Heart left ventricle (tissue), 16 donors: ENCODE results near the gene HLF. TPM values are rescaled to one million over a fixed set of nuclear protein-coding genes. Genes with fewer than 3 reads are reported as not detected.

ENCODE experiments used
- ATAC-seq, 4 donors: fragments of 200-7000 bp; cut with Tn5 transposase; one replicate each; pipeline ENCODE4 v1.9.1; 2020 to 2022; ENCODE audit warnings: moderate library complexity in 4 of 4, mild to moderate bottlenecking in 3 of 4, moderate number of reproducible peaks in 1 of 4
- DNase-seq, 5 donors: peaks; one replicate each; pipeline ENCODE4 v3.0.0-alpha.2; 2020
- H3K27ac ChIP-seq, 12 donors: fragments of 200-600 bp; sonication (generic) in 4 of 12; one replicate each; pipeline versions ENCODE4 v1.5.0 to v1.8.0; 2016 to 2022; ENCODE audit warnings: mild to moderate bottlenecking in 2 of 12
- H3K27me3 ChIP-seq, 9 donors: fragments of 200-600 bp; sonication (generic) in 2 of 9; one replicate each; pipeline versions ENCODE4 v1.5.1 to v1.8.0; 2016 to 2022; ENCODE audit warnings: mild to moderate bottlenecking in 3 of 9
- H3K36me3 ChIP-seq, 9 donors: fragments of 200-600 bp; sonication (generic) in 2 of 9; one replicate each; pipeline versions ENCODE4 v1.5.0 to v1.8.0; 2018 to 2022; ENCODE audit warnings: mild to moderate bottlenecking in 2 of 9
- H3K4me1 ChIP-seq, 12 donors: fragments of 200-600 bp; sonication (generic) in 4 of 12; one replicate each; pipeline versions ENCODE4 v1.5.0 to v1.8.0; 2016 to 2022; ENCODE audit warnings: mild to moderate bottlenecking in 3 of 12
- H3K4me3 ChIP-seq, 12 donors: fragments of 200-600 bp; sonication (generic) in 4 of 12; one replicate each; pipeline versions ENCODE4 v1.5.0 to v1.8.0; 2017 to 2022; ENCODE audit warnings: mild to moderate bottlenecking in 9 of 12, moderate library complexity in 4 of 12
- H3K9me3 ChIP-seq, 12 donors: fragments of 200-600 bp; sonication (generic) in 4 of 12; one replicate each; pipeline versions ENCODE4 v1.5.0 to v1.8.0; 2016 to 2022; ENCODE audit warnings: mild to moderate bottlenecking in 1 of 12
- CTCF ChIP-seq, 12 donors: fragments of 200-600 bp; sonication (generic) in 4 of 12; IDR thresholded peaks; one replicate each; pipeline versions ENCODE4 v1.5.0 to v1.8.0; 2018 to 2022; ENCODE audit warnings: antibody characterized with exemption in 12 of 12, mild to moderate bottlenecking in 5 of 12
- POLR2A ChIP-seq, 2 donors: fragments of 450-650 bp; IDR thresholded peaks; one replicate each; pipeline ENCODE4 v1.6.1; 2017; ENCODE audit warnings: antibody characterized with exemption in 2 of 2, mild to moderate bottlenecking in 2 of 2, moderate library complexity in 2 of 2
- WGBS, 4 donors: extraction: QIAGEN DNeasy Blood & Tissue Kit in 2 of 4; methylation state at CpG; one replicate each; pipeline versions ENCODE4 v1.1.5 to v1.1.7; 2013 to 2018; 5-methylcytosine and 5-hydroxymethylcytosine counted together
- intact Hi-C, 10 donors: fragments of 100-400 bp; cut with DNase I; formaldehyde crosslinking; loops; one replicate each; pipeline versions ENCODE4 v1.11.1 to v1.14.2; 2022
- polyA plus RNA-seq, 2 donors: library from polyadenylated mRNA; stranded (reverse); fragments of 200-250 nt; gene quantifications; one replicate each; pipeline ENCODE4 v1.2.3, GENCODE V29; 2013
- total RNA-seq, 9 donors: library from RNA; depleted of rRNA in 2 of 9; stranded (reverse); fragments of >200 nt in 2 of 9; fragmentation: NEBNext Ultra II Directional in 3 of 9; extraction: Animal tissue kit (Norgen Biotek cat#: 25700) in 3 of 9; gene quantifications; one replicate each; pipeline versions ENCODE4 v1.1.0 to v1.2.4, GENCODE V29; 2016 to 2023
- donor health status: ischemic (EF 13 %, LVEDD 7.1; RV severe dilation, severe dysfunction).
- donor health status: healthy with polysubstance abuse.
- donor health status: DM: no; HTN: yes; CAD: no.
- donor health status: DM: no; HTN: no; CAD: no.
- donor health status: ischemic (EF 25% LVEDD 6.9; RV normal size, moderate dysfunction).
- donor health status: ischemic (EF 25% LVEDD 5.7; RV mildly dilated, moderate dysfunction).
- donor health status: healthy.
- donor health status: DM: yes; HTN: yes; CAD: no.
- donor health status: ischemic (EF 35%, LVEDD 5.7; RV mildly dilated, moderate dysfunction).
- donor health status: nonischemic (EF 11% LVEDD 7.7; RV severe dilation, severe dysfunction).
- donor health status: DM: yes; HTN: yes; CAD: no.
- donor health status: PGD.
- donor health status: ischemic (EF 29% LVEDD 5.4; RV normal size, mild dysfunction).
- donor health status: nonischemic (EF 23%, LVEDD 6.1; RV moderate dilation, normal function).

The HLF gene
- total and polyA plus RNA-seq, 11 donors: 5.3 to 46.3 (median 23.8) TPM

- 73 to 79% (median 77%) methylated on average over 8 of the region's 8 CpGs for WGBS, 4 donors
- no peak for TF ChIP-seq CTCF (IDR thresholded peaks at IDR 0.05)
- no peak for TF ChIP-seq POLR2A (IDR thresholded peaks at IDR 0.05)
- H3K27ac ChIP-seq: no peak overlapping the region
- H3K4me3 ChIP-seq: no peak overlapping the region
- no peaks in the 10 kb centered on the region for H3K9me3 ChIP-seq
- ATAC-seq: no peak
- no peaks in the 10 kb centered on the region for H3K27me3 ChIP-seq
- peaks cover 0 to 55% (median 12%) of the 10 kb centered on the region in 9 donors for H3K36me3 ChIP-seq
- H3K4me1 ChIP-seq: peaks cover 0 to 3% (median 0%) of the 10 kb centered on the region in 12 donors
- DNase-seq: no peak
- intact Hi-C loops: loop anchor here in 1 of 10 donors (10.0 kb wide), 1 partner anchor 169 kb away; no protein-coding TSS in a partner anchor
Measured at GRCh38 chr17:55314061-55314783, 49.5 kb downstream of the HLF start.

- no peak overlapping the region for H3K27ac ChIP-seq
- no peak overlapping the region for H3K4me3 ChIP-seq
- 89 to 95% (median 92%) methylated on average over 8 of the region's 8 CpGs for WGBS, 4 donors
- H3K36me3 ChIP-seq: peaks cover 0 to 58% (median 13%) of the 10 kb centered on the region in 9 donors
- no peak for TF ChIP-seq POLR2A (IDR thresholded peaks at IDR 0.05)
- no peak for TF ChIP-seq CTCF (IDR thresholded peaks at IDR 0.05)
- peaks cover 0 to 3% (median 0%) of the 10 kb centered on the region in 12 donors for H3K4me1 ChIP-seq
- H3K27me3 ChIP-seq: no peaks in the 10 kb centered on the region
- intact Hi-C loops: loop anchor here in 1 of 10 donors (10.0 kb wide), 1 partner anchor 170 kb away; no protein-coding TSS in a partner anchor
- no peaks in the 10 kb centered on the region for H3K9me3 ChIP-seq
- DNase-seq: no peak
- ATAC-seq: no peak
Measured at GRCh38 chr17:55314784-55315491, 50.2 kb downstream of the HLF start.

GRCh38 chr17:55316499-55316898, 51.7 kb downstream of the HLF start:
- intact Hi-C loops: loop anchor here in 1 of 10 donors (10.0 kb wide), 1 partner anchor 172 kb away; no protein-coding TSS in a partner anchor
- 88 to 96% (median 92%) methylated on average over 2 of the region's 2 CpGs for WGBS, 4 donors
- no peak for TF ChIP-seq CTCF (IDR thresholded peaks at IDR 0.05)
- TF ChIP-seq POLR2A (IDR thresholded peaks at IDR 0.05): no peak
- peaks cover 0 to 3% (median 0%) of the 10 kb centered on the region in 12 donors for H3K4me1 ChIP-seq
- H3K36me3 ChIP-seq: peaks cover 0 to 73% (median 19%) of the 10 kb centered on the region in 9 donors
- DNase-seq (no peak), ATAC-seq (no peak)
- no peak overlapping the region for H3K27ac ChIP-seq
- no peak overlapping the region for H3K4me3 ChIP-seq
- H3K27me3 ChIP-seq: no peaks in the 10 kb centered on the region
- H3K9me3 ChIP-seq: no peaks in the 10 kb centered on the region

- no peak overlapping the region for H3K4me3 ChIP-seq
- TF ChIP-seq CTCF (IDR thresholded peaks at IDR 0.05): no peak
- TF ChIP-seq POLR2A (IDR thresholded peaks at IDR 0.05): no peak
- DNase-seq (no peak), ATAC-seq (no peak)
- peaks cover 0 to 3% (median 0%) of the 10 kb centered on the region in 12 donors for H3K4me1 ChIP-seq
- H3K36me3 ChIP-seq: peaks cover 0 to 74% (median 19%) of the 10 kb centered on the region in 9 donors
- intact Hi-C loops: loop anchor here in 1 of 10 donors (10.0 kb wide), 1 partner anchor 172 kb away; no protein-coding TSS in a partner anchor
- no peaks in the 10 kb centered on the region for H3K27me3 ChIP-seq
- WGBS, 4 donors: 83 to 93% (median 87%) methylated on average over 3 of the region's 3 CpGs
- no peak overlapping the region for H3K27ac ChIP-seq
- H3K9me3 ChIP-seq: no peaks in the 10 kb centered on the region
Measured at GRCh38 chr17:55317284-55317683, 52.5 kb downstream of the HLF start.
